SIG-M5 (cell line): Measurements from ENCODE around the gene ABHD17A.
"Not testable (repeated sequence)": the region's sequence is repeated elsewhere in the genome, so short reads cannot be mapped to it uniquely, and the experiment has no call there.

ENCODE experiments used
- DNase-seq: peaks from one replicate; lab custom pipeline; 2025; lab: John Stamatoyannopoulos, UW

The ABHD17A gene

DNA sequence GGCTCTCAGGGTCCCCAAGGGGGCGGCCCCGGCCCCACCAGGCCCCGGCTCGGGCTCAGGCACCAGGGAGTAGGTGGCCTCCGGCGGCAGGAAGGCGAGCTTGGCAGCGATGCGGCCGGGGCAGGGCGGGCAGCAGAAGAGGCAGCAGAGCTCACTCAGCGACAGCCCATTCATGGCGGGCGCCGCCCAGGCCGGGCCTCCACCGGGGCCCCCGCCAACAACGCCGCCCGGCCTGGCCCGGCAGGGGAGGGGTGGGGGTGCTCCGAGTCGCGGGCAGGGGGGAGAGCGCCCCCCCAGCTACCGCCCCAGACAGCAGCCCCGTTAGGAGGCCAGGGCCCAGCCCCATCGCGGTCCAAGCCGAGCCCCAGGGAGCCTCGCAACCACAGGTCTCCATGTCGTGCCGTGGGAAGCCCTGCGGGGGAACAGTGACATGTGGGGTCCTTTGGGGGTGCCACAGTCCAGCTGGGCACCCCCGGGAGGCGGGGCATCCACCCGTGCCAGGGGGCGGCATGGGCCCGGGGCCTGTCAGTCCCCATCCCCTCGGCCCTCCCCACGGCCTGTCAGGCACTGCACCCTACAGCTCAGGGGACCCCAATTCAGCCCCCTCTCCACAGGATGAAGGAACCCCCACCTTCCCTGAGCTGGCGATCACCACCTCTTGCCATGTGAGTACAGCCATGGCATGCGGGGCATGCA, 3.8 kb downstream of the ABHD17A start:
- DNase-seq = not testable (repeated sequence)

DNA sequence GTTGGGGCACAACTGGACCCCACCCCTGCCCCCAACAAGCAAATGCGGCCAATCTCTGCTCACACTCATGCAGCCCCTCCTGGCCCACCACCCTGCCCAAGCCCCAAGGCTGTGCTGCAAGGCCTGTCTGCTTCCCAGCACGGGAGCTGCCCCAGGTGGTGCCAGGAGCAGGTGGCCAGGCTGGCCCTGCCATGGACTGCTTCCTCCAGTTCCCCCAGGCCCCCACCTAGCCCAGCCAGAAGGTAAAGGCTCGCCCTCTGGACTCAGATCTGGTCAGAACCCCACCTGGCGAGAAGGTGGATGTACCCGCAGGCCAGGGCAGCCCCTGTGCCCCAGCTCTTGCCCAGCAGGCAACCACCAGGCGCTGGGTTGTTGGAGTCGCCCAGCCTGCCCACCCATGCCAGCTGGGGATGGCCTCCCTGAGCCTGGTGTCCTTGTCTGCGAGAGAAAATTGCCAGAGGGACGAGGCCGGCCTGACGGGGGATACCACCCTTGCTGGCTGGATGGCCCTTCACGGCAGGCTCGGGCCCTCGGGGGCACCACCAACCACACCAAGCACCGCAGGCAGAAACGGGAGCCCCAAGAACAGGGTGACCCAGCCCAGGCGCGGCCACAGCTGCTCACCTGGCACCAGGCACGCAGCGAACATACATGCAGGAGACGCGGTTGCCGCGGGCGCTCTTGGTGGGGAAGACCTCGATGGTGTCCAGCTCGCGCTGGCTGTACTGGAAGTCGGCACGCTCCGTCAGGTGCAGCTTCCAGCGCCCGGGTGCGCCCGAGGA, 4.5 kb downstream of the ABHD17A start:
- DNase-seq = no peak

DNA sequence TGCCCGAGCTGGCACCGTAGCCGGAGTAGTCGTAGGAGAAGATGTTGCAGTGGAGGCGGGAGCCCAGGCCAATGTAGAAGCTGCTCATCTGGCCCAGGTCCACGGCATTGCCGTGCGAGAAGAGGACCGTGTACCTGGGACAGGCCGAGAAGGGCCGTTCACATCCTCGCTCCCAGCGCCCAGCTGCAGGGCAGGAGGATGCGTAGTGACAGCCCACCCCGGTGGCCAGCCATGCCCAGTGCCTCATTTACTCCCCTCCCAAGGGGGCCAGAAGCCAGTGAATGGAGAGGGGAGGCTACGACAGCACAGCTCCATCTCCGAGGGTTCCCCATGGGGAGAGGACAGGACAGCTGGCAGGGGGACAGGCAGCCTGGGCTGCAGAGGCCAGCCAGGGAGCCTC, 5.3 kb downstream of the ABHD17A start:
- DNase-seq = not testable (repeated sequence)

DNA sequence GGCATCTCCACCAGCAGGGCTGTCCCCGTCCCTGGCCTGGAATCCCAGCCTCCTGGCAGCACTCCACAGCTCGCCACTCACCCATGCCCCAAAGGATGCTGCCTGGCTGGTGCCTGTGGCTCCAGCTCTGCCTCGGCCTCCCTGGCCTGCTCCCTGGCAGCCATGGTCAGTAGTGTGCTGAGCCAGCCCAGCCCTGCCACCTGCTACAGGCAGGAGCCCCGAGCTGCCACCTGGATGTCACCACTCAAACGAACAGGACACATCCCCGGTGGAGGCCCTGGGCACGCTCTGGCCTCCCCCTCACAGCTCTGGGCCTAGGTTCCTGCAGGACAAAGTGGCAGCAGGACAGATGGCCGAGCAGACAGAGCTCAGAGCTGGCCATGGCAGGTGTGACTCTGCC, 6.7 kb downstream of the ABHD17A start:
- DNase-seq = not testable (repeated sequence)

DNA sequence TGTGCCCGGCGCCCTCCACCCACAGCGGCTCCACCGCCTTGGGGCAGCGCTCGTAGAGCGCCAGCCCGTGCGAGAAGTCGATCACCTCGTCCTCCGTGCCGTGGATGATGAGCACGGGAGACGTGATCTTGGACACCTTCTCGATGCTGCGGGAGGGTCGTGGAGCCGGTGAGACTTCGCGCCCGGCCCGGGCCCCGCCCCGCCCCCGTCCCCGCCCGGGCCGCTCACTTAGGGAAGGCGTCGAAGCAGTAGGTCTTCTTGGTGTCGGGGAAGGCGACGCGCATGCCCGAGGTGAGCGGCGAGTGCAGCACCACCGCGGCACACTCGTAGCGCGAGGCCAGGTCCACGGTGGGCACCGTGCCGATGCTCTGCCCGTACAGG, 8.0 kb downstream of the ABHD17A start:
- not testable (repeated sequence) for DNase-seq

DNA sequence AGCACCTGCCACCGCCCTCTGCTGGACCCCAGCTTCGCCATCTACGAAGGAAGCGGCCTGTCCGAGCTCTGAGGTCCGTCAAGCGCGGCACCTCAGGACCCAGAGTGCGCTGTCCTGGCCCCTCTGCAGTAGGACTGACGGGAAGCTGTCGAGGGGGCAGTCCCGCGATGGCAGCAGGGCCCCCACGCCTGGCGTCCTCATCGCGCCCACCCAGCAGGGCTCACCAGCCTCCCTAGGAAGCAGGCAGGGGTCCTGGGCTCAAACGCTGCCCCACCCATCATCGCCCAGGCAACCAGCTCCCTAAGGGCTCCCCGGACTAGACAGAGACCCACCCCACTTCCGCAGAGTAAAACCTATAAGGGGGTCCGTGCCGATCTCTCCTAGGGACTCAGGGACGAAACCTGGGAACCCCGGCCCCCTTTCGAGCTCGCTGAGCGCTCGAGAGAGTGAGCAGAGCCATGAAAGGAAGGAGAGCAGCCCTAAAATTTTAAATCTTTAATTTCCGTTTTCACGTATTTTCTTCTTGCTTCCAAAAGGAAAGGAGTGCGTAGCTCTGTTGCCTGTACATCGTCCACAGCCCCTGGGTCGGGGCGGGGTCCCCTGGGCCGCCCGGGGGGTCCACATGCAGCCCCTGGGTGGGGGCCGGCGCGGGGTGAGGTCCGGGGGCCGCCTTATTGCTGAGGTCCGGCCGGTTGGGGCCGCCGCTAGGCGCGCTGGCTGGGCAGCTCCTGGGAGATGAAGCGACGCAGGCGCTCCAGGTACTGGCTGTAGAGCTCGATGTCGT, 8.6 kb downstream of the ABHD17A start:
- not testable (repeated sequence) for DNase-seq

DNA sequence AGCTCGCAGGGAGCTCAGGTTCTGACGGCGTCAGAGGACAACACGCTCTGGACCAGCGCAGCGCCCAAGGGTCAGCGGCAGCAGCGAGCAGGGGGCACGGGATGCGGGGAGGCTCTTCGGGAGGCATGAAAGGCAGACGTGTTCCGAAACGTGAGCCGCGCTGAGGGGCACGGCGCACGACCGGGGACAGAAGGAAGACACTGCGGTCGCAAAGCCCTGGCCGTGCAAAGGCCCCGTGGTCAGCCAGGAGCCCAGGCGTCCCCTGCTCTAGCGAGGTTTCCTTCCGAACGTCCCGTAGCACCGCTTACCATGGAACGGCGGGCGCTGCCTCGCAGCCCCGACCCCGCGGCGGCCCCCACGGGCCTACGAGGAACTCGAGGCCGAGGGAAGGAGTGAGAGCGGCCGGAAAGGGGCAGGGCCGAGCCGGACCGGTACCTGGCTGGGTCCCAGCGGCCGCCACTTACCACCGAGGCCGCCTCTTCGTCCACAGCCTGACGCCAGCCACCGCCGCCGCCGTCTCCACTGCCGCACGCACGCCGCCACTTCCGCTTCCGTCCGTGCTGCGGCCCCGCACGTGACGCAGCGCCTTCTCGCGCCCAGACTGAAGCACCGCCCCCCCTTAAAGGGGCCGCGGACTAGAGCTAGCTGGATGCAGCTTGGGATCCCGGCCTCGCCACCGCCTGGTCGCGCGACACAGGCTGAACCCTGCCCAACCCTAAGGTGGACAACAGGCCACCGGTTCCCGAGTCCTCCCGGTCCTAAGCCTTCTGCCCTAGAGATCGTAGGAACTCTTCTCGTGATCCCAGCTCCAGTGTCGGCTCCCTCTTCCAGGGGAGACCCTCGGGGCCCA, 9.4 kb downstream of the ABHD17A start:
- DNase-seq = no peak

DNA sequence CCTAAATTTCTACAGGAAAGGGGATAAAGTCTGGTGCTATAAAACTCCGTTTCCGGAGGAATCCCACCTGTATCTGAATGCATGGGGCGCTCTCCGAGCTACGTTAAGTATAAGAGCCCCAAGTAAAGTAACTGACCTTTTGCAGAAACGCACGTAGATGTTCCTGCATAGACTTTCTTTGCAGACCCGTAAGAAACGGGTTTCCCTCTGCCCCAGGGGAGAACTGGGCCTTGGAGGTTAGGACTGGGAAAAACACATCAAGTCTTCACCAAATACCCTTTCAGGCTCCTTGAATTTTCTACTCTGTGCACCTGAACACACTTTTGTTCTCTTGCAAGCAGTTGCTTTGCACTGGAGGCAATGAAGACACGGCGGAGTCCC, 10.0 kb downstream of the ABHD17A start:
- DNase-seq = not testable (repeated sequence)

DNA sequence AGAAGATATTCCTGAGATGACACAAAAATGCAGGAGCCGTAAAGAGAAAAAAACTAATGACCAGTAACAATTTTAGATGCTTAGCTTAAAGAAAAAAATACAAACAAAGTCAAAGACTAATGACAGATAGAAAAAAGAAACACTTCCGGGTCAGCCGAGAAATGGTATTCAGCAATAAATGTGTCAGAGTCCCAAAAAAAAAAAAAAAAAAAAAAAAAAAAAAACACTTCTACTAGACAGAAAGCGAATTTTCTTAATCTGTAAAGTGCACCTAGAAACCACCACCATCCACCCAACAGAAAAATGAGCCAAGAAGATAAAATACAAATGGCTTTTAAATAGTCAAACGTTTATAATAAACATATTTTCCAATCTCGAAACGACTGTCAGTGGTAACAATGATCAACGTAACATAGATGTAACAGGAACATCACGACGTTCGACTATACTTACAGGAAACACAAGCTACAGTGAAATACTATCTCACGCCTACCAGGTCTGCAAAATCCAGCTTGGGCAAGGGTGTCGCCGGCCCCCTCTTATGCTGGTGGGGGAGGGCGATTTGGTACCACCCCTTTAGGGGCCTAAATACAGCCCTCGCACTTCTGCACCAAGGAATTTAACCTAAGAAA, 10.6 kb downstream of the ABHD17A start:
- DNase-seq = no peak

DNA sequence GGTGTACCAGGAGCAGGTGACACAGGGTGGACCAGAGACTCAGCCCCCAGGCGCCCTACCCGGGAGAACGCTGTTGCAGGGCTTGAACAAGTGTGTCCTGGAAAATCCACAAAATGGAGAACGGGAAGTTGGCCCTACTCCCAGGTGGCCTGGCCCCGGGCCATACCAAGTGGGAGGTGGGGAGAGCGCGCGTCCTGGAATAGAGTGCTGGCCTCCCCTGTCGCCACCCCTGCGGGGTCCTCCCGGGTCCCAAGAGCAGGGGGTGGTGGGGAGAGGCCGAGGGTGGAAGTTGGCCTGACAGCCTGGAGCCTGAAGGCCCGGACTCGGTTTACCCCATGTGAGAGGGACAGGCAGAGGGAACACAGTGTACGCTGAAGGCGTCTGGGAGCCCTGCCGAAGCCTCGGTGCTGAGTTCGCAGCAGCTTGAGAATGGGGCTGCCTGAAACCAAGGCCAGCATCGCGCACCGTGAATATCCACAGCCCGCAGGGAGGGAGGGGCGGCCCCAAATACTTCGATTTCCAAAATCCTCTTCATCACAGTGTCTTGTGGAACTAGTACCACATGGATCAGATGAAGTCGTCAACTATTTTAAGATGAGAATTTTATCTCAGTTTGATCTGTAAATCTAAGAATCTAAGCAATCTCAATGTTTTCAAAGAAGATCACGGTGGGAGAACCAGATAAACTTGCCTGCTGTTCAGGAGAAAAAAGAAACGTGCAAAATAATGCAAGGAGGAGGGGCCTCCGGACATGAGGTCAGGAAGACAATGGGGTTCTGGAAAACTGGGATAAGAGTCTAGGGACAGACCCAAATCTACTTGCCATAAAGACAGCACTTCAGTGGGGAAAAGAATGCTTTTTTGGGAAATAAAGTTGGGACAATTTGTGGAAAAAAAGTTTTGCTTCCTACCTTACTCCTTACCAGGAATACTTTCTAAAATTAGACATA, 11.5 kb downstream of the ABHD17A start:
- DNase-seq = no peak

DNA sequence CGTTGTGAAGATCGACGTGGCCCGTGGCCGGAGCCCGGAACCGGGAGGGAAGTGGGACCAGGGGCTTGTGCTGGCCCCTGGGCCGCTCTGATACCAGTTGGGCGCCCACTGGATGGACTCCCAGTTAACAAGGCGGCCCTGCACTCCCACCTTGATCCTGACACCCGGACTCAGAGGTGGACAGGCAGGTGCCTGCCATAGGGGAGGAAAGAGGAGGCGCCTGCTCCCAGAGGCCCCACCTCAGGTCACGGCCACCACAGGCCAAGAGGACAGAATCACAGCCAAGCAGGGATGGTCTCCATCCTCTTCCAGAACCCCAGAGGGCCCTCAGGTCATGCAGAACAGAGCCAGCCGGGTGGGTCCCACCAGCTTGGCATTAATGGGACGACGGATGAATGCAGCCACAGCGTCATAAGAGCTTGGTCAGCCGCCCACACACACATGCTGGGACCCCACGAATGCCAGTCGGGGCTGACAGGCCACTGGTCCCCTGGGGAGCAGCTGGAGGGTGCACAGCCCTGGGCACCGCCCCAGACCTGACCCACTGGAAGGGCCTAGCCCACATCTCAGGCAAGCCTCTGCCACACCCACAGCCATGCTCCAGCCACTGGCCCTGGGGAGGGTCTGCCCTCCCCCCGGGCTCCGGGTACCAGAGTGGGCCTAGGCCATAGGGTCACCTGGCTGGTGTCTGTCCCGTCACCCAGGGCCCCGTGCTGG, 12.3 kb downstream of the ABHD17A start:
- DNase-seq = no peak

DNA sequence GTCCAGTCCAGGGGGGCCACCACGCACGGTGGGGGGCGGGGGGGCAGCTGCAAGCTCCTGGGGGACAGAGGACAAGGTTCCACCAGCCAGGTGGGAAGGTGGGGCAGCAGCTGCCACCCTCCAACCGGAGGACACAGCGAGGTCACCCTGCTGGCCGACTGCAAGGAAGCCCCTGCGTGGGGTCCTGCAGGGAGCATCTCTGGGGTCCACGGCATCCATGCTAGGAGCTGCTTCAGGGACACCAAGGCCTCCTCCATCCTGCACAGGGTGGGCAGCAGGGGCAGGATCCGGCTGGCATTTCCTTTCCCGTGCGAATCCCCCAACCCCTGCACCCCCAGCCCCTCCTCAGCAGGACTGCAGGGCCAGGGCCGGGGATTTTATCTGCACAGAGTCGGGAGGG, 13.7 kb downstream of the ABHD17A start:
- no peak for DNase-seq

DNA sequence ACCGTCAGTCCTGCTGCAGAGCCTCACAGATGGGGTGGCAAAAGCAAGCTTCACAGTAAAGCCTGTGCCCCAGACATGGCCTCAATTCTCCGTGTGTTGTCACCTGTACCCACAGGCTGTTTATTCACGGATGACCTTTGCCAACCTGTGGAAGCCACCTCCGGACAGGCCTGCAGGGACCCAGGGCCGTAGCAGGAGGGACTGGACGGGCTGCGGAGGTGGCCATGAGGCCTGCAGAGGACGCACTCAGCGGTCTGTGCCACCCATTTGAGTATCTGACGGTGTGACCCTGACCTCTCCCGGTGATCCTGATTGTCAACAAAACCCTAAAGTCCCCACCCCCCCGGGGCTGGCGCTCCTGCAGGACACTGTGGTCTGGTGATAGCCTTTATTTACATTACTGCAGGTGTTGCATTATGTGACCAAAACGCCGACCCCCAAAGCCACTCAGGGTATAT, 14.1 kb downstream of the ABHD17A start:
- no peak for DNase-seq

DNA sequence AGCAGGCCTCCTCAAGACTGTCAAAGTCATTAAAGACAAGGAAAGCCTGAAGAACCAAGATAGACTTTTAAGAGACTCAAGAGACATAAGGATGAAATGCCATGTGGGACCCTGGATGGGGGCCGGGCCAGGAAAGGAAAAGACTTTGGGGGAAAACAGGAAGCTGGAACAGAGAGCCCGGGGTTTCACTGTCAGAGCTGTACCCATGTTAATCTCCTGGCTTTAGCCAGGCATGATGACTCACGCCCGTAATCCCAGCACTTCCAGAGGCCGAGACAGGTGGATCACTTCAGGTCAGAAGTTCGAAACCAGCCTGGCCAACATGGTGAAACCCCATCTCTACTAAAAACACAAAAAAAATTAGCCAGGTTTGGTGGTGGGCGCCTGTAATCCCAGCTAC, 16.3 kb downstream of the ABHD17A start:
- no peak for DNase-seq

DNA sequence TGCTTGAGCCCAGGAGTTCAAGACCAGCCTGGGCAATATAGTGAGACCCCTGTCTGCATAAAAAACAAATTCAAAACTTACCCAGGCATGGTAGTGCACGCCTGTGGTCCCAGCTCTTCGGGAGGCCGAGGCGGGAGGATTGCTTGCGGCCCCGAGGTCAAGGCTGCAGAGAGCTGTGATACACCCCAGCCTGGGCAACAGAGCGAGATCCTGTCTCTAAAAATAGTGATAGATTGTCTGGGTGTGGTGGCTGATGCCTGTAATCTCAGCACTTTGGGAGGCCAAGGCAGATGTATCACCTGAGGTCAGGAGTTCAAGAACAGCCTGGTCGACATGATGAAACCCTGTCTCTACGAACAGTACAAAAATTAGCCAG, 18.0 kb downstream of the ABHD17A start:
- DNase-seq = no peak

DNA sequence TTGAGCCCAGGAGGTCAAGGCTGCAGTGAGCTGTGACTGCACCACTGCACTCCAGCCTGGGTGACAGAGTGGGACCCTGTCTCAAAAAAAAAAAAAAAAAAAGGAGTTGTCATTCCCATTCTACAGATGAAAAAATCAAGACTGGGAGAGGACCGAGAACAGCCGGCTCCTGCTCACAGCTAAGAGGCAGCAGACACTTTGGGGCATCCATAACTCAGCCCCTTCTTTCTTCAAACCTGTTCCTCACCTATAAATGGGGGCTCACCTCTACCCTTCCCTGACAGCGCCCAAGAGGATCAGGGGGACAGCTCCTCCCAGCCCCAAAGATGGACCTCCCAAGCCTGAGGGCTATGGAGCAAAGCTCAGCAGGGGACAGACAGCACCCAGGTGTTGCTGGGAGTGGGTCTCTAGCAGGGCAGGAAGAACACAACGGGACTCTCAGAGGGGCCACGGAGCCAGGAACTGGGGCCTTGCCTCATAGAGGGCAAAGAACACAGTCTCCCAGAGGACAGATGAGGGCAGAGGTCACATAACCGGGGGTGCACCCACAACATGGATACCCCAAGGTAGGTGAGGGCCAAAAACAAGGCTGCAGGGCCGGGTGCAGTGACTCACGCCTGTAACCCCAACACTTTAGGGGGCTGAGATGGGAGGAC, 18.5 kb downstream of the ABHD17A start:
- DNase-seq = no peak

DNA sequence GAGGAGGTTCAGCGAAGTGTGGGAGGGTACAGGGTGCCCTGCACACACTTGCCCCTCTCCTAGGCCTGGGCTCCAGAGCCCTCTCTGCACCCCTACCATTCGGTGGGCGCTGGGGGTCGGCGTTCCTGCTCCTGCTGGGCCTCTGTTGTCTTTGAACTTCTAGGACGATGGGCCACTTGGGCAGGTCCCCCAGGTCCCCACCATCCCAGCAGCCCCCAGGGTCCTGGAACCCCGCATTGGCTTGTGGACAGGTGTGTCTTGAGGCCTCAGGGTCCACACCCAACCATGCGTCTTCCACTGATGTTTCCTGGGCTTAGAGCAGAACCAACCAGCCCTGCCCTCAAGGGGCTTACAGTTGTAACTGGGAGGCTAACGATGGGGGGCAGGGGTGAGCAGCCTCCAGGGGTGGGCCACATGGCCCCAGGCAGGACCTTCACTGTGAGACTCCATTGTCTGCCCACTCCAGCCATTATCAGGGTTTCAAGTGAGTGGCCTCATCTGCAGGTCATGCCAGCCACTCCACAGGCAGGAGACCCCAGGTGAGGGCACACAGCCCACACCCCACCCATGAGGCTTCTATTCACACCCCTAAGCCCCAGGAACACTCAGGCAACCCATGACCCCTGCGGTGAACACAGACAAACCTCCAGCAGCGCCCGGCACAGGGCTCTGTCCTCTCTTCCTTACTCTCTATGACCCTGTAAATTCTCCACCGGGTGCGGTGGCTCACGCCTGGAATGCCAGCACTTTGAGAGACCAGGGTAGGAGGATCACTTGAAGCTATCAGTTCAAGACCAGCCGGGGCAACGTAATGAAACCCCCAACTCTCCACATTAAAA, 19.9 kb downstream of the ABHD17A start:
- DNase-seq = no peak
